GM19099 (cell line): ENCODE results near the gene CHST11.

Experiments
- POLR2A ChIP-seq: IDR thresholded peaks from 3 replicates; pipeline ENCODE4 v1.6.1; 2011; ENCODE audit warnings: low read depth; ENCODE audit not compliant: insufficient read length; ENCODE audit errors: extremely low read depth

The CHST11 gene

GRCh38 chr12:104809706-104810385 lies 353.1 kb downstream of the CHST11 start:
- TF ChIP-seq POLR2A = no peak
